OCI-LY3 (cell line): Measurements from ENCODE around the gene WDR76.
A peak's percentile ranks its signal among the peaks of the same experiment; 100 is the strongest.

Experiments
- H2AFZ ChIP-seq: fragments of 200-600, 300-600 bp; shearing (Covaris generic); 2 replicates; pipeline ENCODE4 v1.6.0; 2014; ENCODE audit warnings: antibody characterized with exemption, low read depth, low read length
- H3K27ac ChIP-seq: fragments of 200-600, 300-600 bp; sonication (generic); 2 replicates; pipeline ENCODE4 v1.5.1; 2014; ENCODE audit warnings: mild to moderate bottlenecking, low read length, moderate library complexity, mixed read lengths
- H3K27me3 ChIP-seq: fragments of 200-600, 300-600 bp; sonication (generic); 2 replicates; pipeline ENCODE4 v1.6.1; 2014; ENCODE audit warnings: low read depth, low read length, mixed read lengths
- H3K36me3 ChIP-seq: fragments of 200-600, 300-600 bp; sonication (generic); replicated peaks from 2 replicates; pipeline ENCODE3; 2014; ENCODE audit warnings: low read depth, low read length, mixed read lengths
- H3K4me1 ChIP-seq: fragments of 300-600, 200-600 bp; sonication (generic); 2 replicates; pipeline ENCODE4 v1.6.1; 2014; ENCODE audit warnings: low read length, mixed read lengths
- H3K4me2 ChIP-seq: fragments of 200-600, 300-600 bp; sonication (generic); 2 replicates; pipeline ENCODE4 v1.6.1; 2014; ENCODE audit warnings: low read length, mixed read lengths
- H3K4me3 ChIP-seq: fragments of 300-600, 200-600 bp; sonication (generic); 2 replicates; pipeline ENCODE4 v1.5.1; 2014; ENCODE audit warnings: antibody characterized with exemption, mild to moderate bottlenecking, low read length, moderate library complexity
- H3K79me2 ChIP-seq: fragments of 300-600, 200-600 bp; shearing (Covaris generic); 2 replicates; pipeline ENCODE4 v1.6.1; 2014; ENCODE audit warnings: mild to moderate bottlenecking, low read length, mixed read lengths
- H3K9ac ChIP-seq: fragments of 300-600, 200-600 bp; shearing (Covaris generic); 2 replicates; pipeline ENCODE4 v1.6.0; 2014; ENCODE audit warnings: mild to moderate bottlenecking, low read length, moderate library complexity
- H3K9me3 ChIP-seq: fragments of 200-600, 300-600 bp; shearing (Covaris generic); 2 replicates; pipeline ENCODE4 v1.6.1; 2014; ENCODE audit warnings: low read length, mixed read lengths; ENCODE audit not compliant: insufficient read depth
- H4K20me1 ChIP-seq: fragments of 200-600, 300-600 bp; sonication (generic); 2 replicates; pipeline ENCODE4 v1.6.1; 2016; ENCODE audit warnings: low read length, mixed read lengths; ENCODE audit not compliant: insufficient read depth
- EZH2phosphoT487 ChIP-seq: fragments of 200-600 bp; shearing (Covaris generic); IDR thresholded peaks from 2 replicates; pipeline ENCODE4 v1.6.1; 2018; ENCODE audit warnings: antibody characterized with exemption, mixed run types, low read depth
- TF ChIP-seq, protein P1 (sequence below): fragments of 200-600, 300-600 bp; sonication (generic); IDR thresholded peaks from 2 replicates; pipeline ENCODE4 v1.5.1; 2014; ENCODE audit warnings: antibody characterized with exemption, low read length, low read depth

The WDR76 gene

DNA sequence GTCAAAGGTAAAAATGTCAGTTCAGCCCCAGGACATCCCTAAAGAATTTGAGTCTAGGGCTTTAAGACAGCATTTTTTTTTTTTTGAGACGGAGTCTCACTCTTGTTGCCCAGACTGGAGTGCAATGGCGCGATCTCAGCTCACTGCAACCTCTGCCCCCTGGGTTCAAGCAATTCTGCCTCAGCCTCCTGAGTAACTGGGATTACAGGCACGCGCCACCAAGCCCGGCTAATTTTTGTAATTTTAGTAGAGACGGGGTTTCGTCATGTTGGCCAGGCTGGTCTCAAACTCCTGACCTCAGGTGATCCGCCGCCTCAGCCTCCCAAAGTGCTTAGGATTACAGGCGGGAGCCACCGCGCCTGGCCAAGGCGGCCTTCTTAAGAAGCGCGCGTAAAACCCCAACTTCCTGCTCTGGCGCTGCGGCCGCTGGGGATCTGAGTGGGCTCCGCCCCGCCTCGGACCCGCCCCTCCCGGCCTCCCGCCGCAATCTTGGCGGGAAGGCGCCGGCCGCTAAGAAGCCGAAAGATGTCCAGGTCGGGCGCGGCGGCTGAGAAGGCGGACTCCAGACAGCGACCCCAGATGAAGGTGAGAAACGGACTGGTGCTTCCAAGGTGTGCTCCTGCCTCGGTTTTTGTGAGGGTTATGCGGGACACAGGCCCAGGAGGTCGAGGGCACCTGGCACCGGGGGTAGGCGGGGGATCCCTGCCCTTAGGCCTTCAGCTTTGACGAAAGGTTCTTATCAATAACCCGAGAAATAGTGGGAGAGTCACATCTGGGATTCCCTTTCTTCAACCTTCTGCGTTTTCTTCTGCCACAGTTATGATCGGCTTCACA is at the start of gene WDR76:
TSS of gene WDR76 (plus strand) at position 495 of the 834 bp plus-strand sequence. CDS start at position 526, 31 bp downstream.
- Histone ChIP-seq H3K36me3 (peaks cover 20% of the 10 kb centered on the region), H3K4me2 (peak within 1 kb of the TSS; percentile 80), H3K9ac (peak within 1 kb of the TSS; percentile 98), H4K20me1 (0 out of 2 replicates have a peak, but pooled peaks cover 2% of the 10 kb centered on the region), H3K4me3 (peak within 1 kb of the TSS; percentile 97), H2AFZ (peak within 1 kb of the TSS; percentile 62), H3K27me3 (no peaks in the 10 kb centered on the region), H3K9me3 (no peaks in the 10 kb centered on the region; the same call in 1 of the 2 replicates), H3K27ac (peak within 1 kb of the TSS; percentile 75), H3K79me2 (peaks cover 83% of the 10 kb centered on the region), H3K4me1 (peaks cover 49% of the 10 kb centered on the region)
- TF ChIP-seq, protein P1, sequence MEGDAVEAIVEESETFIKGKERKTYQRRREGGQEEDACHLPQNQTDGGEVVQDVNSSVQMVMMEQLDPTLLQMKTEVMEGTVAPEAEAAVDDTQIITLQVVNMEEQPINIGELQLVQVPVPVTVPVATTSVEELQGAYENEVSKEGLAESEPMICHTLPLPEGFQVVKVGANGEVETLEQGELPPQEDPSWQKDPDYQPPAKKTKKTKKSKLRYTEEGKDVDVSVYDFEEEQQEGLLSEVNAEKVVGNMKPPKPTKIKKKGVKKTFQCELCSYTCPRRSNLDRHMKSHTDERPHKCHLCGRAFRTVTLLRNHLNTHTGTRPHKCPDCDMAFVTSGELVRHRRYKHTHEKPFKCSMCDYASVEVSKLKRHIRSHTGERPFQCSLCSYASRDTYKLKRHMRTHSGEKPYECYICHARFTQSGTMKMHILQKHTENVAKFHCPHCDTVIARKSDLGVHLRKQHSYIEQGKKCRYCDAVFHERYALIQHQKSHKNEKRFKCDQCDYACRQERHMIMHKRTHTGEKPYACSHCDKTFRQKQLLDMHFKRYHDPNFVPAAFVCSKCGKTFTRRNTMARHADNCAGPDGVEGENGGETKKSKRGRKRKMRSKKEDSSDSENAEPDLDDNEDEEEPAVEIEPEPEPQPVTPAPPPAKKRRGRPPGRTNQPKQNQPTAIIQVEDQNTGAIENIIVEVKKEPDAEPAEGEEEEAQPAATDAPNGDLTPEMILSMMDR: no peak
- no peak for TF ChIP-seq EZH2phosphoT487

DNA sequence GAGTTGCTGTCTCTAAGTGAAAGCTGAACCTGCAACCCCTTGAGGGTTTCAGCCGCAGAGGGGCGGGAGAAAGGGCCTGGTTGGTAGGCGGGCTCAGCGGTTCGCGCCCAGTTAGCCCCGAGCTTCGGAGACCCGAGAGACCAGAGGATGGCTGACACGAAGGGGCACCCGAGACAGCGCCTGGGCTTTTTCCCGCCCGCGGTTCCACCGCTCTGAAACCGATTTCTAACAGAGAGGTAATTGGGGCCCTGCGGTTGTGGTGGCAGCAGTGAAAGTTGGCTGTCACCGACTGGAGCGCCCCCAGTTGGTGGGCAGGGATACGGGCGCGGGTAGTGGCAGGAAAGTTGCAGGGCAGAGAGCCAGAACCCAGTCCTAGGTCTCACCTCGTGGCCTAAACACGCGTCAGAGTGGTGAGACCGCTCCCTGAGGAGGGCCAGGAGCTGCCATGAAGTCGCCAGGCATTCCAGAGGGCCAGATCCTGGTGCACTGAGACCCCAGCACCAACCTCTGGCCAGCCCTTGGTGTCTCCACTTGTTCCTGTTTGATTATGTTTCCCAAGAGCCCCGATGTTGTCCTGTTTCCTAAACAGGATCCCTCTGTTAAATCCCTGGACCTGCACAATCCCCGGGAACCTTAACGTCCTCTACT is 49.4 kb upstream of the WDR76 start:
- Histone ChIP-seq H3K27me3 (no peaks in the 10 kb centered on the region), H3K9ac (peak overlapping the region; percentile 80)

GRCh38 chr15:43779016-43779415 is 47.8 kb upstream of the WDR76 start:
- H3K4me1 ChIP-seq: peaks cover 15% of the 10 kb centered on the region
- H3K36me3 ChIP-seq: peaks cover 6% of the 10 kb centered on the region
- TF ChIP-seq, protein P1: no peak
- no peak for TF ChIP-seq EZH2phosphoT487
- no peak overlapping the region for H3K27ac ChIP-seq
- no peak overlapping the region for H2AFZ ChIP-seq
- H3K79me2 ChIP-seq: peaks cover 11% of the 10 kb centered on the region; the same call in 1 of the 2 replicates
- no peak overlapping the region for H3K9ac ChIP-seq
- no peak overlapping the region for H3K4me2 ChIP-seq
- no peak overlapping the region for H3K4me3 ChIP-seq
- no peaks in the 10 kb centered on the region for H3K9me3 ChIP-seq
- H4K20me1 ChIP-seq: peaks cover 17% of the 10 kb centered on the region; the same call in 1 of the 2 replicates
- no peaks in the 10 kb centered on the region for H3K27me3 ChIP-seq

More for the DNA sequence above, 49.4 kb upstream of the WDR76 start:
- TF ChIP-seq, protein P1: peak; percentile 91
- no peak for TF ChIP-seq EZH2phosphoT487
- no peaks in the 10 kb centered on the region for H3K9me3 ChIP-seq
- peaks cover 15% of the 10 kb centered on the region for H3K4me1 ChIP-seq
- H4K20me1 ChIP-seq: peaks cover 24% of the 10 kb centered on the region; the same call in 1 of the 2 replicates
- peaks cover 17% of the 10 kb centered on the region for H3K36me3 ChIP-seq
- H3K79me2 ChIP-seq: peaks cover 11% of the 10 kb centered on the region; the same call in 1 of the 2 replicates
- peak overlapping the region; percentile 96 for H3K4me2 ChIP-seq
- peak overlapping the region; percentile 82; the same call in 1 of the 2 replicates for H2AFZ ChIP-seq
- peak overlapping the region; percentile 90 for H3K4me3 ChIP-seq
- H3K27ac ChIP-seq: peak overlapping the region; percentile 82

DNA sequence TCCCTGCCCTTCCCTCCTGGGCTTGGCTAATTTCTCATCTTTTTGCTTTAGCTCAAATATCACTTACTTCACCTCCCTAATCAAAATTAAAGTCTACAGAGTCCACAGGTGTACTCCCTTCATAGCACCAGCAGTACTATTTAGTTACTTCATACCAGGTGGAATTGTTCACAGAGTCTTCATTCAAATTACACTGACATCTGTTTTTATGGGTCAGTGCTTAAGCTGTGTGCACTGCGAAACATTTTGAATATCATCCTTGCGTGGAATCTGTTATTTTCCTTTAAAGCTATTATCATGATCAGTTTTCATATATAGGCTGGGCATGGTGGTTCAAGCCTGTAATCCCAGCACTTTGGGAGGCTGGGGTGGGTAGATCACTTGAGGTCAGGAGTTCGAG is 37.4 kb upstream of the WDR76 start:
- Histone ChIP-seq H3K4me1 (peaks cover 30% of the 10 kb centered on the region), H3K9me3 (no peaks in the 10 kb centered on the region; the same call in 1 of the 2 replicates), H3K79me2 (peaks cover 23% of the 10 kb centered on the region), H3K36me3 (peaks cover 15% of the 10 kb centered on the region), H4K20me1 (peaks cover 17% of the 10 kb centered on the region), H3K27ac (peak overlapping the region; percentile 68), H2AFZ (peak overlapping the region; percentile 88), H3K27me3 (no peaks in the 10 kb centered on the region), H3K4me2 (peak overlapping the region; percentile 67), H3K9ac (peak overlapping the region; percentile 44), H3K4me3 (peak overlapping the region; percentile 33)
- TF ChIP-seq, protein P1: no peak
- no peak for TF ChIP-seq EZH2phosphoT487
